LHCN-M2 (cell line): ENCODE data around the gene NECAP2. TPM values are rescaled to one million over a fixed set of nuclear protein-coding genes. Genes with fewer than 3 reads are reported as not detected.
"Not testable (repeated sequence)": the region's sequence is repeated elsewhere in the genome, so short reads cannot be mapped to it uniquely, and the experiment has no call there.

Experiments
- DNase-seq: peaks from one replicate; pipeline ENCODE4 v3.0.0-alpha.2; 2012; ENCODE audit warnings: low read depth
- total RNA-seq: library from RNA; depleted of rRNA; stranded (reverse); fragments of >200 nt; gene quantifications from 2 replicates; pipeline ENCODE4 v1.2.3, GENCODE V29; 2014

The NECAP2 gene
- total RNA-seq, 1 experiment from 2014 or later, result 52.4 TPM

DNA sequence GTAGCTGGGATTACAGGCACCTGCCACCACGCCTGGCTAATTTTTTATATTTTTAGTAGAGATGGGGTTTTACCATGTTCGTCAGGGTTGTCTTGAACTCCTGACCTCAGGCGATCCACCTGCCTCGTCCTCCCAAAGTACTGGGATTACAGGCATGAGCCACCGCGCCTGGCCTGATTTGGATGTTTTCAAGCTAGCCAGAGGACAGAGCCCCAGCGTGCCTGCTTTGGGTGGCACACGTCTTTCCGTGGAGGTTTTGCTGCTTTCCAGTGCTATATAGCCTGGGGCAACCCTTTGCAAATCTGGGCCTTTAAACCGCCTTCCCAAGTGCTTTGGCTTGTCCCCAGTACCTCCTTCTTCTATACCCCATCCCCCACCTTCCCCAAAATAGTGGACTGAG lies 15.6 kb downstream of the NECAP2 start:
- not testable (repeated sequence) for DNase-seq

DNA sequence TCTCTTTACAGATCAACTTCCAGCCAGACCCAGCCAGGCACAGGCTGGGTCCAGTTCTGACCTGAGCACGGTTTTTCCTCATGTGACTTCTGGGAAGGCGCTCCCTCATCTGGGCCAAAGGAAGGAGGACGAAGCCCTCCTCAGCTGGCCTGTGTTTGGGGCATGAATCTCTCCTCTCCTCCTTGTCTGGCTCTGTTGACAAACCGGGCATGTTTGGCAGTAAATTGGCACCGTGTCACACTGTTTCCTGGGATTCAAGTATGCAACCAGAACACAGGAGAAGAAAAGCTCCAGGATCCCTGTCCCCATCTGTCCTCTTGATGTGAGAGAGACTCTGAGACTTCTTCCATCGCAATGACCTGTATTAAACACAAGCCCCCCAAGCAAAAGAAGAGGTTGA lies 18.3 kb downstream of the NECAP2 start:
- DNase-seq, result no peak

- no peak for DNase-seq
Measured at GRCh38 chr1:16459352-16459925, 18.9 kb downstream of the NECAP2 start.

- DNase-seq, result no peak
Measured at GRCh38 chr1:16461681-16462080, 21.2 kb downstream of the NECAP2 start.

- no peak for DNase-seq
Measured at GRCh38 chr1:16462773-16463330, 22.3 kb downstream of the NECAP2 start.

GRCh38 chr1:16464917-16465625 lies 24.5 kb downstream of the NECAP2 start:
- no peak for DNase-seq

GRCh38 chr1:16468558-16468957 lies 28.0 kb downstream of the NECAP2 start:
- DNase-seq, result no peak

DNA sequence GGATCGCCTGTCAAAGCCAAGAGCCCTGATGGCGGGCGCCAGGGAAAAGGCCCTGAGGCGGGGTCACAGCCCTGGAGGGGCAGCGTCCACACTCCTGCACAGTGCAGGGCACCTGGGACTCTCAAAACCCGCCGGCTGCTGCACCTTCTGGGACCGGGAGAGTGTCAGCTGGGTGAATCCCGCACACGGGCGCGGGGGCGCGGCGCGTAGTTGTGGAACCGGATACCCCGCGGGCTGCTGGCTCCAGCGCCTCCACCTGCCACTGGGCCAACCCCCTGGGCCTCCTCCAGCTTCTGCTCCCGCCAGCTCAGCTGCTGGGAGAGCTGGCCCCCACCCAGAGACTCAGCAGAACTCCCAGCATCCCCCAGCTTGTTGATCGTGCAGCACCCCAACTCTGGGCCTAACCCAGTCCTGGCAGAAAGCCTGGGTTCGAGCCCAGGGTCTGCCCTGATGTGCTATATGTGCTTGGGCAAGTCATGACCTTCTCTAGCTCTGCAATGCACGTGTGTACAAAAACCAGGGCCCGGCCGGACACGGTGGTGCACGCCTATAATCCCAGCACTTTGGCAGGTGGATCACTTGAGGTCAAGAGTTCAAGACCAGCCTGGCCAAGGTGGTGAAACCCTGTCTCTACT lies 33.8 kb downstream of the NECAP2 start:
- DNase-seq, result no peak

- DNase-seq, result not testable (repeated sequence)
Measured at GRCh38 chr1:16474891-16475290, 34.4 kb downstream of the NECAP2 start.

DNA sequence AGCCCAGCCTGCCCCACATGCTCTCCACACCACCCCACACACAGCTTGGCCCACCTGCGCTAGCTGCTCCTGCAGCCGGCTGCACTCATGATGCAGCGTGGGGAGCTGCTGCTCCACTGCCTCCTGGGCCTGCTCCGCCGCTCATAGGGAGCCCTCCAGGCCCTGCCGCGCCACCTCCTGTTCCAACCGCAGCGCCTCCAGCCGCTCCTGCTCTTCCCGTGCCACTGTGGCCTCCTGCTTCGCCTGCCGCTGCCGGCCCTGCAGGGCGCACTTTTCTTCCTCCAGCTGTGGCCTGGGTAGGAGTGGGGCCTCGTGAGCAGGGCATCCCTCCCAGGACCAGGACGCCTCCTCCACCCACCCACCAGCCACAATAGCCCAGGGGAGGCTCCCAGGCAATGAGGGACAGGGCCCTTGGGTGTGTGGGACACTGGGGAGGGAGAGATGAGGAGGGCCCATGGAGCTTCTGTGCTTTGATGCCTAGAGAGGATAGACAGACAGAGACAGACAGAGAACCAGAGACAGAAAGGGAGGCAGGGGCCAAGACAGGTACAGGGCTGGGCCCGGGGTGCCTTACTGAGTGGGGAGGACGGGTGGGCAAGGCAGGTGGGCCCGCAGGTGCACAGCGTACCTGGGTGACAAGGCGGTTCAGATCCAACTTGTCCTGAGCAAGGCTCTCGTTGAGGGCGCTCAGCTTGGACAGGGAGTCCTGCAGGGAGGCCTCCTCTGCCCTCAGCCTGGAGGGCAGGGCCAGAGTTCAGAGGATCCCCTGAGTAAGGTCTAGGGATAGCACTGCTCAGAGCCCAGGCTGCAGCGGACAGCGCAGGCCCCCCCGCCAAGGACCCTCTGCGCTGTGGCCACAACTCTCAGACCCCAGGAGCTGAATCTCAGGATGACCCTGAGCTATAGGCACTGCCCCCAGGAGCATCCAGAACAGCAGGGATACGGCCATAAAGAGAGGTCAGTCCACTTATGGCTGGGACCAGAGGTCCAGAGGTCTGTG lies 35.5 kb downstream of the NECAP2 start:
- DNase-seq, result not testable (repeated sequence)

- DNase-seq, result no peak
Measured at GRCh38 chr1:16478091-16478490, 37.6 kb downstream of the NECAP2 start.

GRCh38 chr1:16483146-16483545 lies 42.6 kb downstream of the NECAP2 start:
- not testable (repeated sequence) for DNase-seq

- DNase-seq, result not testable (repeated sequence)
Measured at GRCh38 chr1:16483639-16484500, 43.3 kb downstream of the NECAP2 start.

GRCh38 chr1:16484501-16484835 lies 43.9 kb downstream of the NECAP2 start:
- no peak for DNase-seq

DNA sequence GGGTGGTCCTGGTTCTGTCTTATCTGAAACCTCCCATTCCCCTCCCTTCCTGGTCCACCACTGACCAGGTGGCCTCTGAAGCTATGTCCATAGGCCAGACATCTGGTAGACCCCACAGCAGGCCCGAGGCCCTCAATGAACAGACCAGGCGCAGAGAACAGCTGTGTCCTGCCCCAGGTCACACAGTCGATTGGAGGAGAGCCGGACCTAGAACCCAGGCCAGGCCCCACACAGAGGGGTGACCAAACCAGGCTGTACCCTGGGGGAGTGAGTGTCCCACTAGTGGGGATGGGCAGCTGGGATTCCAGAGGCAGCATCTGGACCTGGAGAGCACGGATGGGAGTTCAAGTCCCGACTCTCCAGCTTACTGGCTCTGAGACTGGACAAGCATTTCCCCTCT lies 44.4 kb downstream of the NECAP2 start:
- DNase-seq, result no peak

DNA sequence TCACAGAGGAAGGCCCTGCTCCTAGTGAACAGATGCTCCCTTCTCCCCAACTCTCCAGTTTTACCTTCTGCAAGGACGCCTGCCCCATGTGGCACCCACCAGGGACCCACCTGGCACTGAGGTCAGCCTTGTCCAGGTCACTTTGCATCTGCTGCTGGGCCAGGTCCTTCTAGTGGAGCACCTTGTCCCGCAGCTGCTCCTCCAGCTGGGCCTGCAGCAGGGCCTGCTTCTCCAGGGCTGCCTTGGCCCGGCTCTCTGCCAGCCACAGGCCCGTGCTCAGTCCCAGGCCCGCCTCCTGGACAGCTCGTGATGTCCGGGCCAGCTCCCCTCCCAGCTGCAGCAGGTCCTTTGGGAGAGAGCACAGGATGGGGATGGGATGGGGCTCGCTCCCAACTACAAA lies 45.8 kb downstream of the NECAP2 start:
- not testable (repeated sequence) for DNase-seq

- not testable (repeated sequence) for DNase-seq
Measured at GRCh38 chr1:16487011-16487410, 46.5 kb downstream of the NECAP2 start.

DNA sequence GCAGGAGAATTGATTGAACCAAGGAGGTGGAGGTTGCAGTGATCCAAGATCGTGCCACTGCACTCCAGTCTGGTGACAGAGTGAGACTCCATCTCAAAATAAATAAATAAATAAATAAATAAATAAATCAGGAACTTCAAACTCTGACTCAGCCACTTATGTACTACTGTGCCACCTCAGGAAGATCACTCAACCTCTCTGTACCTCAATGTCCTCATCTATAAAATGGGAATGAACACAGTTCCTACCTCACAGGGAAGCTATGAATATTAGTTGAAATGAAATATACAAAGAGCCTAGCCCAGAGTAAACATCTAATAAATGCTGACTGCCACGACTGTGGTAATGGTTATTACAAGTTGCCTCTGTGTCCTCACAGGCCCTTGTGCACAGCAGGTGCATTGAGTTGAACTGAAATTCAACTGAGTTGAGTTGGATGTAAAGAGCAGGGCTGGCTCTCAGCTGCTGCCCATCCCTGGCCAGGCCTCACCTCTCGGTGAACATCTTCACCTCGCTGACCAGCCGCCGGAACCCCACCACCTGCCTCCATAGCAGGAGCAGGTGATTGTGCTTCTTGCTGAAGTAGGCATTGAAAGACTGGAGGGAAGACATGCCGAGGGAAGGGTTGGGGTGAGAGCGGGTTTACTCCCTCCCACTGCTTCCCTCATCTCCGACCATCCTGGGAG lies 48.8 kb downstream of the NECAP2 start:
- not testable (repeated sequence) for DNase-seq

DNA sequence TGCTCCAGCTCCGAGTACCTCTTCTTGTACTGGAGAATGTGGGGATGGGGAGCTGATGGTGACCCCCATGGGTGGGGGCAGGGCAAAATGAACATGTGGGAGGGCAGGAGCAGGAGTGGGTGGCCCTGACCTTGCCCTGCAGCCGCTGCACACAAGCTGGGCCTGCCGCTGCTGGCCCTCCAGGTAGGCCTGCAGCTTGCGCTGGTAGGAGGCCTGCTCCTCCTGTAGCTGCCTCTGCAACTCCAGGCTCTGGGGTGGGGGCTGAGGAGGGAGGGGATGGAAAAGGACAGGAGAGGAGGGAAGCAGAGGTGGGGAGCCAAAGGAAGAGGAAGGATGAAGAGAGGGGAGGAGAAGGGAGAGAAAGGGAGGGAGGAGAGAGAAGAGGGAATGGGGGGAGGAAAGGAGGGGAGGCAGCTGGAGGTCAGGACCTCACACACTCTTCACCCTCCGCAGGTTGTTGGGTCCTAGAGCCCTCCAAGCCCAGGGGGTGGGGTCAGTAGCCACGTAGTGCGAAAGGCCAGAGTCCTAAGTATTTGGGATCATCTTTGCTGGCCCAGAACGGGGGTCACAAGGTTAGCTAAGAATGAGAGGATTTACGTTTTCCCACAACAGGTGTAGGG lies 50.6 kb downstream of the NECAP2 start:
- DNase-seq, result no peak
